Uterus (tissue), 2 donors: Measurements from ENCODE around the gene TXLNA.

ENCODE experiments used
- CTCF ChIP-seq, 4 experiments: fragments of 200-600 bp in 2 of 4; fragments of 450-650 bp in 2 of 4; sonication (generic) in 2 of 4; IDR thresholded peaks; one replicate each; pipeline ENCODE4 v1.5.1; 2016 to 2019; ENCODE audit warnings: antibody characterized with exemption in 4 of 4, mild to moderate bottlenecking in 2 of 4, moderate library complexity in 1 of 4
- POLR2A ChIP-seq, 2 donors: fragments of 450-650 bp; IDR thresholded peaks; one replicate each; pipeline ENCODE4 v1.6.1; 2016; ENCODE audit warnings: antibody characterized with exemption in 2 of 2, mild to moderate bottlenecking in 1 of 2, moderate library complexity in 1 of 2

- TF ChIP-seq CTCF (IDR thresholded peaks at IDR 0.05) (no peak), POLR2A (IDR thresholded peaks at IDR 0.05) (no peak)
These were observed 1.6 kb downstream of the TXLNA start for GRCh38 chr1:32181065-32181464.
